HS-27A (cell line): Measurements from ENCODE around the gene CEMIP.

Experiments
- DNase-seq: peaks from one replicate; pipeline ENCODE4 v3.0.0-alpha.2; 2012; ENCODE audit warnings: low read depth, missing footprints

Gene CEMIP

GRCh38 chr15:80778964-80779657 lies at the start of gene CEMIP:
CEMIP (plus strand) TSS chr15:80779370; CDS start chr15:80873880, 94,510 bp downstream.
- no peak for DNase-seq

DNA sequence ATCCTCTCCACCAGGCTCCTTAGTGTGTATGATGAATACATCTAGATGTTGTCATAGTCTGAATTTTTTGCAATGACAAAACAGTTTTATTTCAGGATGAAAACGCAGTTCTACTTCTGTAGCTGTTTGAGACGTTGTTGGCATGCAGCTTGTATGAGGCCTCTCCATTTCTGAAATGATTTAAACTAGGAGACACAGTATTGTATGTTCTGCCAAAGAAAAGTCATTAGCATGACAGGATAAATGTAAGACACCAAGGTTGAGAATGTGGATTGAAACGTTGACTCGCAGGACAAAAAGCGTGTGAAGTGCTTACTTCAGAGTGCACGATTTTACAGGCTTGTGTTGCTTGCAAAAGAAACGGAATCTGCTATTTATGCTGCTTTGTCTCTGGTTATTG lies 48.8 kb upstream of the CEMIP start:
- no peak for DNase-seq

DNA sequence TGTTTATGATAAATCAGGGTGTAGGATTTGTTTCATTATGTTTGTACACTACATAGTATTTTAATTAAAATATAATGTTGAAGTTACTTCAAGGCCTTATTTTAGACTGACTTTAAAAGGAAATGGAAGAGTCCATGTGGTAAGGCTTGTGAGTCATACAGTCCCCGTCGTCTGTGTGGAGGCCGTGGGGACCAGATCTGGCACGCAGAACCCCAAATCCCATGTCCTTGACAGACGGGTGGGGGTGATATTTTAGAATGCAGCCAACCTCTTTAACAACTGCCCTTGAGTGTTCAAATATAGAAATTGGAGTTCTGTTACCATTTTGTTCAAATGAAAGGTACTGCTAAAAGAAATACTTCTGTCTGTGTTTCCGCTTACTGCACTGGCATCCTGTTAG lies 48.2 kb upstream of the CEMIP start:
- no peak for DNase-seq

GRCh38 chr15:80732167-80732566 lies 47.0 kb upstream of the CEMIP start:
- DNase-seq = no peak

GRCh38 chr15:80732818-80733217 lies 46.4 kb upstream of the CEMIP start:
- DNase-seq = no peak

- no peak for DNase-seq
These were observed 45.7 kb upstream of the CEMIP start for GRCh38 chr15:80733460-80733859.

- no peak for DNase-seq
These were observed 43.8 kb upstream of the CEMIP start for GRCh38 chr15:80735344-80735743.

GRCh38 chr15:80736560-80736959 lies 42.6 kb upstream of the CEMIP start:
- no peak for DNase-seq

GRCh38 chr15:80739919-80740318 lies 39.3 kb upstream of the CEMIP start:
- DNase-seq = no peak

DNA sequence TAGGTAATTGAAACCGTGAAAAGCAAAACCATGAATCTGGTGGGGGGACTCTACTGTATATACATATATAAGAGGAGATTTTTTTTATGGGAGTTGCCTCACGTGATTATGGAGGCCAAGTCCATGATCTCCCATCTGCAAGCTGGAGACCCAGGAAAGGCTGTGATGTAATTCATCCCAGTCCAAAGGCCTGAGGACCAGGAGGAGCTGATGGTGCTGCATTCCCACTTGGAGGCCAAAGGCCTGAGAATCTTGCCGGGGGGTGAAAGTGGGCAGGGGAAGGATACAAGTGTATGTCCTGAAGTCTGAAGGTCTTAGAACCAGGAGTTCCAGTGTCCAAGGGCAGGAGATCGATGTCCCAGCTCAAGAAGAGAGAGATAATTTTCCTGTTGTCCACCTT lies 37.1 kb upstream of the CEMIP start:
- DNase-seq = no peak

DNA sequence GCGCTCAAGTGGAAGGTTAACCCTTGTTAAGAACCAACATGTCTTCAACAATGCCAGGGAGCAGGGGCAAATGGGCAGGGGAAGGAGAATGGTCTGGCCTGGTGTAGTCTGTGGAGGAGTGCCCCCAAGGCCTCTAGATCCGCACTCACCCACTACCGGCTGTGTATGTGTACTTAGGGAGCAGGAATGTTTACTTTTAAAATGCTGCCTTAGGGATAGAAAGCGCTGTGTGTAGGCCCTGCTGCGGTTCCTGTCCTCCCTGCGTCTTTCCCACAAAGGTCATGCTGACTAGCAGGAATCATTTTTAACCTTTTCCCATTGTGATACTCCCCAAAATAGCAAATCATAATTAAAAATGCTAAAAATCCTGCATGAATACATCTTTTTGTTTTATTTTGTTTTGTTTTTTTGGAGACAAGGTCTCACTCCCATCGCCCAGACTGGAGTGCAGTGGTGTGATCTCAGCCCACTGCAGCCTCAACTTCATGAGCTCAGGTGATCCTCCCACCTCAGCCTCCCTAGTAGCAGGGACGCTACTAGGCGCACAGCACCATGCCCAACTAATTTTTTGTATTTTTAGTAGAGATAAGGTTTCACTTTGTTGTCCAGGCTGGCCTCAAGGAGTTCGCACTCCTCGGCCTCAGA lies 35.9 kb upstream of the CEMIP start:
- DNase-seq = no peak

GRCh38 chr15:80744415-80744814 lies 34.8 kb upstream of the CEMIP start:
- no peak for DNase-seq

GRCh38 chr15:80744826-80745225 lies 34.3 kb upstream of the CEMIP start:
- no peak for DNase-seq

- no peak for DNase-seq
These were observed 33.3 kb upstream of the CEMIP start for GRCh38 chr15:80745888-80746287.

DNA sequence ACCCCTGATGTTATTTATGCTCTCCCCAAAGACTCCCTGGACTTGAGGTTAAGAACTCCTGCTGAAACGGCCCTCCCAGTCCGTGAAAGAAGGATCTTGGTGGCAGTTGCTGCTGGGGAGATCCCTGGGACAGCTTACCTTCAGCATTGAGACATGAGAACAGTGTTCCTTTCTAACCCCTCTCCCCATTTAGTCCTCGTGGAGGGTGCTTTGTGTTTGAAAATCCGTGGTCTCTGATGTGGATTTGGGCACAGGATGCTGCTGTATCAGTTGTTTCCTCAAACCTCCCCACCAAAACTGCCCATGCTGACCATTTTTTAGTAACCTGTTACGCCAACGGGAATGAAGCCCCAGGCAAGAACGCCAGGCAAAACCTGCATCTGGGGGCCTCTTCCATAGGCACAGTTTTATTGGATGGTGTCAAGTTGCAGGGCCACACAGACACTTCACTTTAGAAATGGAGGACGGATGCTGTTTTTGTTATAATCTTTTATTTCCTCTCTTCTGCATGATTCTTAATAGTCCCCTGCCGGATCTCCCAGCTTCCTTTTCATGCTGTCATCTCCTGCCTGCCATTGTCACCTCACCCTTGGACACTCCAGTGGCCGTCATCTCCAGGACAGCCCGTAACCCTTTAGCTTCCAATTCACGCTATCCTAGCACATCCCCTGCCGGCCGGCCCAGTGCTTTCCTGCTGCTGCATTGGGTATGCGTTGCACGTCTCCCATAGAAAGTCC lies 31.7 kb upstream of the CEMIP start:
- no peak for DNase-seq

DNA sequence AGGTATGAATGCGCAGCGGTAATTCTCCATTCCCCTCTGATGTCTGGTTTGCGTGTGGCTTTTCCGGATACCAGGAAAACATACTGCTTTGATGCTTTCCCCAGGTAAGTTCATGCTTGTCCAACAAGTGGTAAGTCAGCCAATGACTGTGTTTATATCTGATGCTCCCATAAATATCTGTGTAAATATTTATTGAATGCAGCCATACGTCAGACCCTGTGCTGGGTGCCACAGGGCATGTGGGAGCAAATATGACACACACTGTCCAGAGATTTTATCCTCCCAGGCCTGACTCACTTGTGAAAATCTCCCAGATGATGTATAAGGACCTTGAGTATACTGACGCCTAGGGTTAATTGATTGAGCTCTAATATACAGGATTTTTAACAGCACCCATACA lies 29.6 kb upstream of the CEMIP start:
- DNase-seq = no peak

GRCh38 chr15:80750575-80750974 lies 28.6 kb upstream of the CEMIP start:
- DNase-seq = no peak

GRCh38 chr15:80752204-80752603 lies 27.0 kb upstream of the CEMIP start:
- DNase-seq = no peak

DNA sequence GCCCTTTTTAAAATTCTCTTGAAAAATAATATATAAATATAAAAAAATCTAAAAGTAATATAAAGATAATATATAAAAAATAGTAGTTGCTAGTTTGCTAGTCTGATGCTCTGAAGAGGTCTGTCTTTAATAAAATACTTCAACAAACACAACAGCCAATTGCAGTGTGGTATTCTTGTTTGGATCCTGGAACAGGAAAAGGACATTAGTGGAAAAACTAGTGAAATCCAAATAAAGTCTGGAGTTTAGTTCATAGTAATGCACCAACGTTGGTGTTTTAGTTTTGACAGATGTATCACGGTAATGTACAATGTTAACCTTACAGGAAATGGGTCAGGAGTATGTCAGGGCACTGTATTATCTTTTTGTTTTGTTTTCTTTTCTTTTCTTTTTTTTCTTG lies 26.0 kb upstream of the CEMIP start:
- DNase-seq = no peak

DNA sequence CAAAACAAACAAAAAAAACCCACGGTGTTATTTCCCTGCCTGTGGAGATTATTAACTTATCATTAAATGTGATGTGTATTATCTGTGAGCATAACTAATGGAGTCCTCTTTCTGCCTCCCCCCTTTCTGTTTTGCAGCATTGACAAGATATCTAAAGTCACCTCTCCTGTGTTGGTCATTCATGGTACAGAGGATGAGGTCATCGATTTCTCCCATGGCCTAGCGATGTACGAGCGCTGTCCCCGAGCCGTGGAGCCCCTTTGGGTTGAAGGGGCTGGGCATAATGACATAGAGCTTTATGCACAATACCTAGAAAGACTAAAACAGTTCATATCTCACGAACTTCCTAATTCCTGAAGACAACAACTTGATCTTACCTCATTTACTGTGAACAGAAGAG lies 25.2 kb upstream of the CEMIP start:
- no peak for DNase-seq

GRCh38 chr15:80755885-80756284 lies 23.3 kb upstream of the CEMIP start:
- DNase-seq = no peak

DNA sequence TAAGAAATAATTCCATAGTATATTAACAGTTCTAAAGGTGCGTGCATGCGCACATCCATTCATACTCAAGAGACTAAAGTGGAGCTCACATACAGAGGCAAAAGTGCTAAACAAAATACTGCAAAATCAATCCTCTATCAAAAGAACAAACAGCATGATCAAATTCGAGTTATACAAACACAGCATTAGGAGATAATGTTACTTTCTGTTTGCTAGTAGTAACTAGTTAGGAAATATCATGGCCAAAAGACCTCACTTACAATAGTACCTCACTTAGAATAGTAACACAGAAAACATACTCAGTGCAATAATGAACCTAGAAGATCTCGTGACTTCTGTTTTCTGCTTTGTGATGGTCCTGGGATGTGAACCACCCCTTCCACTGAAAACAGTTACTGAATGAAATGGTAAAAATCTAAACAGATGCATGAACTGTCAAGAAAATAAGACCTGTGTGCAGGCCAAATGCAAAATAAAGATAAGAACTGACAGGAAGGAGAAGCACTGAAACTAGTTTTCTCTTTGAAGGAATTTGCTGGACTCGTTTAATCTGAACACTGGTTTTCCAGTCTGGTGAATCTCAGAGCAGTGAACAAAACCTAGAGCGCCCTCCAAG lies 20.9 kb upstream of the CEMIP start:
- DNase-seq = no peak

- no peak for DNase-seq
These were observed 18.2 kb upstream of the CEMIP start for GRCh38 chr15:80760960-80761359.
